SK-MEL-5 (cell line): ENCODE data around the gene KIR2DL4. TPM values are rescaled to one million over a fixed set of nuclear protein-coding genes. Genes with fewer than 3 reads are reported as not detected.
"Not testable (repeated sequence)": the region's sequence is repeated elsewhere in the genome, so short reads cannot be mapped to it uniquely, and the experiment has no call there.

Experiments
- DNase-seq: peaks from one replicate; pipeline ENCODE4 v3.0.0-alpha.2; 2016; ENCODE audit warnings: low read depth, low spot score
- in situ Hi-C: cut with HindIII; loops from 2 replicates; pipeline ENCODE4 v1.10.0; 2016; ENCODE audit warnings: low sequenced_read_pairs, high pct_unique_total_duplicates, low pct_unique_long_range_greater_than_20kb
- total RNA-seq: library from RNA; depleted of rRNA; stranded (reverse); fragments of >200 nt; shearing (Covaris generic); gene quantifications from 2 replicates; pipeline ENCODE4 v1.2.3, GENCODE V29; 2014

Gene KIR2DL4
- total RNA-seq, 1 experiment from 2014 or later, result not detected

- no peak for DNase-seq
- in situ Hi-C loops, result no loop called here
These were observed 11.9 kb upstream of the KIR2DL4 start for GRCh38 chr19:54791476-54791875.

GRCh38 chr19:54792814-54793213 is 10.6 kb upstream of the KIR2DL4 start:
- DNase-seq, result no peak
- in situ Hi-C loops, result no loop called here

- no peak for DNase-seq
- in situ Hi-C loops, result no loop called here
These were observed 7.7 kb upstream of the KIR2DL4 start for GRCh38 chr19:54795758-54796157.

GRCh38 chr19:54804101-54804500 is 691 bp downstream of the KIR2DL4 start:
- in situ Hi-C loops, result no loop called here

GRCh38 chr19:54804571-54804970 is 1.2 kb downstream of the KIR2DL4 start:
- no peak for DNase-seq
- in situ Hi-C loops, result no loop called here

More at GRCh38 chr19:54804101-54804500, 691 bp downstream of the KIR2DL4 start:
- DNase-seq, result no peak

- in situ Hi-C loops, result no loop called here
- DNase-seq, result no peak
These were observed 2.5 kb downstream of the KIR2DL4 start for GRCh38 chr19:54805665-54806515.

GRCh38 chr19:54806516-54806838 is 3.1 kb downstream of the KIR2DL4 start:
- no peak for DNase-seq
- in situ Hi-C loops, result no loop called here

GRCh38 chr19:54814571-54814970 is 11.2 kb downstream of the KIR2DL4 start:
- DNase-seq, in situ Hi-C loops: not testable (repeated sequence)

GRCh38 chr19:54816251-54816650 is 12.8 kb downstream of the KIR2DL4 start, which contains the start of gene KIR3DL1:
Gene KIR3DL1 (plus strand): TSS chr19:54816468.
- not testable (repeated sequence) for DNase-seq

GRCh38 chr19:54817670-54818536 is 14.5 kb downstream of the KIR2DL4 start:
- in situ Hi-C loops, result no loop called here
- no peak for DNase-seq

More at GRCh38 chr19:54816251-54816650, 12.8 kb downstream of the KIR2DL4 start, which contains the start of gene KIR3DL1:
- in situ Hi-C loops, result not testable (repeated sequence)

- in situ Hi-C loops, DNase-seq: not testable (repeated sequence)
These were observed 21.0 kb downstream of the KIR2DL4 start for GRCh38 chr19:54824416-54824815.

GRCh38 chr19:54825326-54825725 is 21.9 kb downstream of the KIR2DL4 start:
- in situ Hi-C loops, DNase-seq: not testable (repeated sequence)

- in situ Hi-C loops, DNase-seq: not testable (repeated sequence)
These were observed 24.7 kb downstream of the KIR2DL4 start for GRCh38 chr19:54828064-54828463.

GRCh38 chr19:54832496-54832895 is 29.1 kb downstream of the KIR2DL4 start, which contains the start of gene KIR2DS4:
Gene KIR2DS4 (plus strand): TSS chr19:54832676.
- DNase-seq, in situ Hi-C loops: not testable (repeated sequence)

GRCh38 chr19:54835126-54835525 is 31.7 kb downstream of the KIR2DL4 start:
- in situ Hi-C loops, DNase-seq: not testable (repeated sequence)

GRCh38 chr19:54837522-54837921 is 34.1 kb downstream of the KIR2DL4 start:
- DNase-seq, result not testable (repeated sequence)

GRCh38 chr19:54843171-54843570 is 39.8 kb downstream of the KIR2DL4 start:
- DNase-seq, in situ Hi-C loops: not testable (repeated sequence)

More at GRCh38 chr19:54837522-54837921, 34.1 kb downstream of the KIR2DL4 start:
- in situ Hi-C loops, result not testable (repeated sequence)

- in situ Hi-C loops, DNase-seq: not testable (repeated sequence)
These were observed 46.7 kb downstream of the KIR2DL4 start, which contains the start of gene KIR3DL2 for GRCh38 chr19:54850061-54850640. Gene KIR3DL2 (plus strand): TSS chr19:54850443. CDS start chr19:54850476, 33 bp downstream.
